Right forelimb (tissue), 1 donor: ENCODE measurements around the gene WNT7B.
A peak's percentile ranks its signal among the peaks of the same experiment; 100 is the strongest.

ENCODE experiments used
- DNase-seq: peaks from one replicate; pipeline ENCODE4 v3.0.0-alpha.2; 2018

WNT7B gene

DNA sequence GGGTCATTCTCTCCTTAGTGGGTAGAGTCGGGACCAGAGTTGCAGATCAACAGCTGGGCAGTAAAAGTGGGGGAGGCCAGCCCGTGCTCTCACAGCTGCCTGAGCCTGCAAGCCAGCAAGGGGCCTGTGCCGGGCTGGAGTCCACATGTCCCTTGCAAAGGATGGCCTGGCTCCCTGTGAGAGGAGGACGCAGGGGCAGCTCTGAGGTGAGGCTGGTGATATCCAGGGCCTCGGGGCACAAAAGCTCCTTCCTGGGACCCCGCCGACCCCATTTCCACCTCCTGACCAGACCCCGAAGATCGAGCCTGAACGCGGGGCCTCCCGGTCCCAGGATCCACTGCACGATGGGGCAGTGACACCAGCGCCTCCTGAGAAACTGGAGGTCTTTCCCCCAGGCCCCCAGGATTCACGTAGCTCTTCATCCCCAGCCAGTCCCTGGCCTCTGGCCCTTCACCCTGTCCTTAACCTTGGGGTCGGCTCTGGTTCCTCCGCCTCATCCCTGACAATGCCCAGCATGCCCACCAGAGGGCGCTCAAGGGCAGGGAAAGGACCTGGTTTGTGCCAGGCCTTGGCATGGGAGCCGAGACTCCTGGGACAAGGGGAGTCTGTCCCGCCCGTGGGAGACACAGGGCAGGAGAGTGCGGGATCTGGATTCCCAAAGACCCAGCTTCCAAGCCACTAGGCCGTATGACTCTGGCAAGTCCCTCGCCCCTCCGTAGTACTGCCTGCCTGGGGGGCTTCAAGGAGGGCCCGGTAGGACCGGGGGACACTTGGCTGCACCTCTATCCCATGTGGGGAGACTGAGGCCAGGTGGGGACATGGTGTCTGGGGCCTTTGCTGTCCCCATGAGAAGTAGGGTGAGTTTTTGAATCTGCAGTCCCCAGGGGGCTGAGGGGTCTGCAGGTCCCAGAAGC is 17.8 kb upstream of the WNT7B start:
- peak; percentile 90 for DNase-seq

- no peak for DNase-seq
Measured at GRCh38 chr22:45993841-45994240, 16.9 kb upstream of the WNT7B start.

DNA sequence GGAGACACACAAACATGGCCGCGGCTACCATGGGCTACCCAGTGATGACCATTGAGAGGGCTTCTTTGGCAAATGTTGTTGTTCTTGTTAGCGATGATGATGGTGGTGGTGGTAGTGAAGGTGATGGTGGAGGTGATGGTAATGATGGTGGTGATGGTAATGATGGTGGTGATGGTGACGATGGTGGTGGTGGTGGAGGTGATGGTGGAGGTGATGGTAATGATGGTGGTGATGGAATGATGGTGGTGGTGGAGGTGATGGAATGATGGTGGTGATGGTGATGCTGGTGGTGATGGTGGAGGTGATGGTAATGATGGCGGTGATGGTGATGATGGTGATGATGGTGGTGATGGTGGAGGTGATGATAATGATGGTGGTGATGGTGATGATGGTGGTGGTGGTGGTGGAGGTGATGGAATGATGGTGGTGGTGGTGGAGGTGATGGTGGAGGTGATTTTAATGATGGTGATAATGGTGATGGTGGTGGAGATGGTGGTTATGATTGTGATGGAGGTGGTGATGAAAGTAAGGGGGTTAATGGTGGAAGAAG is 16.3 kb upstream of the WNT7B start:
- DNase-seq, result no peak

DNA sequence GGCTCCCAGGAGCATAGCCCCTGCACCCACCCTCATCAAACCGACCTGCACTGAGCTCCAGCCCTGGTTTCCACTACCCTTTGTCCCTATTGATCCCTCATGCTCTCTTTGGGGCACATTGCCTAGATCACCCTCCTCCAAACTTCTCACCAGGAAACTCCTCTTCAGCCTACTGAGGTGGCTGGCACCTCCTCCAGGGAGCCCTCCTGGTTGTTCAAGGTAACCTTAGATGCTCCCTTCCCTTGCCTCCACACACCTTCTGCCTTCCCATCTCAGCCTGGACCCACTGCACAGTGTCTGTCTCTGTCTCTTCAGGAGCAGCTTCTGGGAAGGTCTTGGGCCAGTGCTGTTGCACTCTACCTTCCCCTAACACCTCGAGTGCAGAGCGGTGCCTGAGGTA is 15.8 kb upstream of the WNT7B start:
- DNase-seq, result no peak

DNA sequence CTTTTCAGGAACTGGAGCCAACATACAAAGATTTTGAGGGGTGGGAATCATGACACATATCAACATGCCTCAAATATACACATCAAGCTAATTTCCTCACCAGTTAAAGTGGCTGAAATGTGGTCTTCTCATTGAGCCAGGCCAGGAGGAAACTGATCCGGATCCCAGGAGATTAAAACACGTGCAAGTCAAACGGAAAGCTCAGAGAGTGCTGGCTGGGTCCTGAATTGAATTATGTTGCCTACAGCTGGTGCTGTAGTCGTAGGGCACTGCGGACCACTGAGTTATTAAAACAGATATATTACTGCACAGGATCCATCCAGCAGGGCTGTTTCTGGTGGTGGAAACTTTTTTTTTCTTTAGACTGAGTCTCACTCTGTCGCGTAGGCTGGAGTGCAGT is 14.1 kb upstream of the WNT7B start:
- DNase-seq, result no peak

DNA sequence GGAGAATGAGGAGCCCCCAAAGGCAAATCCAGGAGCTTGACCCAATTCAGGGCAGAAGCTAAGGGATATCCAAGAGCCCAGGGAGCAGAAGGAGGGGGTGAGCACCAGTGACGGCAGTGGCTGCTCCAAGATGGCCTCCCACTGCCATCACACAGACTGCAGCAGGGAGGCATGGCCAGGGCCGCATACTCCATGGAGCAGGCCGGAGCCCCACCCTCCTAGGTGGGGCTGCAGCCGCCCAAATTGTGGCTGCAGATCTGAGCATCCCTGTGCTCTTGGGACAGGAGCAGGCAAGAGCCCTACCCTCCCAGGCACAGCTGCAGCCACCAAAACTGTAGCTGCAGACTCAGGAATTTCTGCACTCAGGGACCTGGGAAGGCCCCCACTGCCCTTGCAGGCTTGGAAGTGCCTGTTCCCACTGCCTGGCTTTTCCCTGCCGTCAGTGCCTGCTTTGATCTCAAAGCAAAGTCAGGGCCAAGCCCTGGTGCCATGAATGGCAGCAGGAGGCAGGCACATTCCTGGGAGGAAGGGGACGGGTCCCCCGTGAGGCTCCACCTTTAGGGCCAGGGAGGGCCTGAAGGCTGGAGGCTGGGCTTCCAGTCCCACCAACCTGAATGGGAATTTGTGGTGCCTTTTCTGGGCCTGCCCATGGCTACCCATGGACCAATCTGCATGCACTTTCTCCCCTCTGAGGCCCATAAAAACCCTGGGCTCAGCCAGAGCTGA is 10.3 kb upstream of the WNT7B start:
- no peak for DNase-seq

DNA sequence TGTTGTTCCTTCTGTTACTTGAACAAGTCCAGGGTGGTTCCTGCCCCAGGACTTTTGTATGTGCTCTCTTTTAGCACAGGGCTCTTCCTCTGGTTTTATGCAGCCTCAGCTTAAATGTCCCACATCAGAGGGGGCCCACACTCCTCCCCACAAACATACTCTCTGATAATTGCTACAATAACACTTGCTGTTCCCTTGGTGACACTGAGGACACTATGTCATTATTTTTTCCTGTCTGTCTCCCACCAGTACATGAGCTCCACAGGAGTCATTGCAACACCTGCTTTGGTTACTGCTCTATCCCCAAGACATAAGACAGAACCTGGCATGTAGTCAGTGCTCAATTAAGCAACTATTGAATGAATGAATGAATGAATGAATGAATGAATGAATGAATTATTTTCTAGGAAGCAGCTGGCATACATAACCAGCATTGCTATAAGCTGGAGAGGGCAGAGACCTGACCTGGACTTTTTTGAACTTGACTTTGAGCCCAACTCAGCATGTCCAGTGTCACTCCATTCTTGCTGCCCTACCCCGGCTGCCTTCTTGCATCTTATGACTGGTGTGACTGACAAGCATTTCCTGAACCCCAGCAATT is 7.5 kb upstream of the WNT7B start:
- DNase-seq, result no peak

DNA sequence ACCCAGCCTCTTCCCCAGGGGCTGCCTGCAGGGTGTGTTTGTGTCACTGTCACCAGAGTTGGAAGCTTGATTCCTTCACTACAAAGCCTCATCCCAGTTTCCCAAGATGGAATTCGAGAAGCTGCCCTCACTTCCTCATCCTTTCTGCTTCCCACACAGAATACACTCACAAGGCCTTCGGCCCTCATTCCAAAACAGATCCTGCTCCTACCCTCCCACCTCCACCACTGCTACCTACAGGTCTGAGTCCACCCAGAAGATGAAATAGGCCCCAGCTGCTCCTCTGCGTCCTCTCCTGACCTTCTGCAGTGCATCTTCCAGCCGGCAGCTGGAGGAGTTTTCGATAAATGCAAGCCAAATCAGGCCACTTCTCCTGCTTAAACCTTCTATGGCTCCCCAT is 6.8 kb upstream of the WNT7B start:
- no peak for DNase-seq

DNA sequence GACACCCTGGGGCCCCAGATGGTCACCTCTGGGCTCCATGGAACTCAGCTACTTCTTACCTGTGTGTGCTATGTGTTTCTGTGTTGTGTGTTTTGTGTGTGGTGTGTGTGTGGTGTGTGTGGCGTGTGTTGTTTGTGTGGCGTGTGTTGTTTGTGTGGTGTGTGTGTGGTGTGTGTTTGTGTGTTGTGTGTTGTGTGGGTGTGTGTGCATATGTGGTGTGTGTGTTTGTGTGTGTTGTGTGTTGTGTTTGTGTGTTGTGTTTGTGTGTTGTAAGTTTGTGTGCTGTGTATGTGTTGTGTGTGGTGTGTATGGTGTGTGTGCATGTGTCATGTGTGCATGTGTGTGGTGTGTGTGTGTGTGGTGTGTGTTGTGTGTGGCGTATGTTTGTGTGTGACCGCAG is 3.8 kb upstream of the WNT7B start:
- no peak for DNase-seq

DNA sequence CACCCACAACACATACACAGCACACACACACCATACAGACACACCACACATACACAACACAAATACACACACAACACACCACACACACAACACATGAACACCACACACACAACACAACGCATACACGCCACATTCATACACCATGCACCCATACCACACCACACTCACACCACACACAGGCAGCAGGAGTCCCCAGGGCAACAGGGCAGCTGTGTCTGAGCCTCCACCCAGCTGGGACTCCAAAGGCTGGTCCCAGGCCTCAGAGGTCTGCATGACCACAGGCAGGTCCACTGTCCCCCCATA is 3.3 kb upstream of the WNT7B start:
- no peak for DNase-seq

DNA sequence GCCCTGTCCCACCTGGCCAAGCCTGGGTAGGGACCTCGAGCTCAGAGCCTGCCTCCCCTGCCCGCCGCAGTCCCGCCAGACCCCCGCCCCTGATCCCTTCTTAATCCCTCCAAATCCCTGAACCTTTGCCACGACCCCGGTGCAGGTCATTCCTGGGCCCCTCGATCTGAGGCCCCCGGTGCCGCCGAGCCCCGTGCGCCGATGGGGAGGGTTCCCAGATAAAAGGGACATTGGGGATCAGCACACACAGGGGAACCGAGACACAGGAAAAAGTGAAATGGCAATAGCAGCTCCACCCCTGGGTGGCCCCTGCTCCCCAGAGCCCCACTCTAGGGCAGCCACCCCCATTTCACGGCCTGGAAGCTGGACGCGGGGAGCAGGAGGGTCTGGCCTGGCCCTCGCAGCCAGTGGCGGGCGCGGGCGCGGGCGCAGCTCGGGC is 1.3 kb upstream of the WNT7B start:
- DNase-seq, result no peak

DNA sequence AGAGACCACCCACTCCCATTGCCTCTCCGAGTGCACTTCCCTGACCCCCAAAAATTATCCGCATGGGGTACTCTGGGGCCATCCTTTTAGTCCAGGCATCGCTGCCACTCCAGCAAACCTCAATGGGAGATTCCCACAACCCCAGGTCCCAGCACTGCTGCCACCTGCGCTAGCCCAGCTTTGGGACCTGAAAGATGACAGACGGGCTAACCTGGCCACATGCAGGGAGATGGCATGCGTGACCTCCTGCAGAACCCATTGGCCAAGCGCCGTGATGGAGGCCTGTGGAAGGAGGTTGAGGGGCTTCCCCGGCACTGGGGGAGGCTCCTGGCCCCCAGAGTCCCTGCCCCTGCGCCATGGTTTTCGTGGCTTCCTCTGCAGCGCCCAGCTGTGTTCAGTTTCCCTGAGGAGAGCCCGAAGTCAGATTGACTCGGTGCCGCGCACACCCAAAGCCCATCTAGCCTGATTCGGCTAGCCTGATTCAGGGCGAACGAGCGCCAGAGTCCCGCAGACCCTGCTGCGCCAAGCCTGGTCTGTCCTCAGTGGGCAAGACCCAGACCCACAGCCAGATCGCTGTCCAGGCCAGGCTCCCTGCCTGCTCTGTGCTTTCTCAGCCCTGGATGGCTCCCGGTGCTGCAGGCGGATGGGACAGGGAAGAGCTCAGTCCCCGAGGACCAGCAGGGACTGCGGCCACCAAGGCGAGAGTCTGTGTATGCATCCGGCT is 751 bp upstream of the WNT7B start:
- DNase-seq, result no peak

DNA sequence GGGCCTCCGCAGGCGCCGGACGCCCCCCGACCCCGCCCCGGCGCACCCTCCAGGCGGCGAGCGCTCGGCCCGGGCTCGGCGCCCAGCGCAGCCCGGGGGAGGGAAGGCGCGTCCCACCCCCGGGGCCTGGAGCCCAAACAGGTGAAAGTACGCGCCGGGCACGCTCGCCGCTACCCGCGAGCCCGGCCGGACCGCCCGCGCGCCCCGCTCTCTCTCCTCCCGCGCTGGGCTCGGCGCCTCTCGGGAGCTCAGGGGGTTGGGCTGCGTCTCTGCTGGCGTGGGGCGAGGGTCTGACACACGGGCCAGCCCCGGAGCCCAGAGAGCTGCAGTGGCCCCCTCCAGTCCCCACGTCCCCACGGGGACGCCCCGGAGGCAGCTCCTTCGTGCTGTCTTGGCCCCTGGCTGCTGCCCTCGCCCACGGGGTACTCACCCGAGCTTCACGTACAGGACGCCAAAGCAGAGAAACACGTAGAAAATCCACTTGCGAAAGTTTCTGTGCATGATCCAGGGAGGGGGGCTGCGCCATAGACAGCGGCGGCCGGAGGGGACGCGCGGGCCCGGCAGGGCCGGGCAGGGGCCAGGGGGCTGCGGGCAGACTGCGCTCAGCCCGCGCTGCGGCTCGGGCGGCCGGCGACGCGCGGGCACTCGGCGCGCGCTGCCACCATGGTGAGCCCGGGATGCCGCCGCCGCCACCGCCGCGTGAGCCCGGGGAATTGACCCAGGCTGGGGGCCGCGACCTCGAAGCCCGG is 534 bp downstream of the WNT7B start:
- no peak for DNase-seq

- DNase-seq, result no peak
Measured at GRCh38 chr22:45975164-45976161, 1.5 kb downstream of the WNT7B start.

DNA sequence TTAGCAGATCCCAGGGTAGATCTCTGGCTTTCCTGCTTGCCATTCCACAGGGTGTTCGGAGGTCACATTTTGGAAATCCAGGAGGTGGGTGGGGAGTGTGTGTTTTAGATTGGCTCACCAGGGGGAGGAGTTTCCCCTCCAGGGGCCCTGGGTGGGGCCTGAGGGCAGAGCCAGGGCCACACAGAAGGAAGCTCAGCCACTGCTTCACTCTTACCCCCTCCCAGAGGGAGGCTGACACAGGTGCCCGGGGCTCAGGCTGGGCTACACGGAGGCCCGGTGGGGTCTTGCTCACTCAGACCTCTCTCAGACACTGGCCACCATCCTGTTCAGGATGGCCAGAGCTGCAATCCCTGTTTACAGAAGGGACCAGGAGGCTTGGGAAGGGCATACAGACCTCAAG is 2.5 kb downstream of the WNT7B start:
- DNase-seq, result no peak

- no peak for DNase-seq
Measured at GRCh38 chr22:45972889-45973253, 4.1 kb downstream of the WNT7B start.

DNA sequence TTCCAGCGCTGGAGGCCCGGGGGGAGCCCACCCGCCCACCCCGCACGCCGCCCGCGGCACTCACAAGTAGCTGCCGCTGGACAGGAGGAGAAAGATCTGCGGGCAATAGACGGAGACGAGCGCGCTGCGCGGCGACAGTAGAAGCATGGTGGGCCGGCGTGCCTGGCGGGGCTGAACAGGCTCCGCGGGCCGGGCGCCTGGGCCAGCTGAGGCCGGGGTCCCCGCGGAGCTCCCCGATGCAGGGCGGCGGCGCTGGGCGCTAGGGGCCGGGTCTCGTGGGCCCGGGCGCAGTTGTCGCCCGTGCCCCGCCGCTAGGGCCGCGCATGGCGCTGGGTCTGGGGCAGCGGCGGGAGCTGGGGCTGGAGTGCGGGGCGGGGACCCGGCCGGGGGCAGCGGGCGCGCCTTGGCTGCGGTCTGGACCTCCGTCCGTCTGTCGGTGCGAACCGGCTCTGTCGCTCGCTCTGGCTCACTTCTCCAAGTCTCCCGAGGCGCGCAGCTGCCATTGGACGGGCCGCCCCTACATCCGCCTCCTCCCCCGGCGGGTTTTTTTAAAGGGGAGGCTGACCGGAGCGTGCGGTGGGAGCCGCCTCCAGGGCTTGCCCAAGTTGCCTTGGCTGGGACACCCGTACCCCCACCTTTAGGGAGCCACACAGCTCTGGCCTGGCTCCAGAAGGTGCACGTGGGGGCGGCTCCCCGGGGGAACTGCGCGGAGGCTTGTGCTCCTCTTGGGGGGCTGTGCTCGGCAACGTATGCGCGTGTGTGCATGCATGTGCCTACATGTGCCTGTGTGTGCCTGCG is 4.7 kb downstream of the WNT7B start:
- no peak for DNase-seq

DNA sequence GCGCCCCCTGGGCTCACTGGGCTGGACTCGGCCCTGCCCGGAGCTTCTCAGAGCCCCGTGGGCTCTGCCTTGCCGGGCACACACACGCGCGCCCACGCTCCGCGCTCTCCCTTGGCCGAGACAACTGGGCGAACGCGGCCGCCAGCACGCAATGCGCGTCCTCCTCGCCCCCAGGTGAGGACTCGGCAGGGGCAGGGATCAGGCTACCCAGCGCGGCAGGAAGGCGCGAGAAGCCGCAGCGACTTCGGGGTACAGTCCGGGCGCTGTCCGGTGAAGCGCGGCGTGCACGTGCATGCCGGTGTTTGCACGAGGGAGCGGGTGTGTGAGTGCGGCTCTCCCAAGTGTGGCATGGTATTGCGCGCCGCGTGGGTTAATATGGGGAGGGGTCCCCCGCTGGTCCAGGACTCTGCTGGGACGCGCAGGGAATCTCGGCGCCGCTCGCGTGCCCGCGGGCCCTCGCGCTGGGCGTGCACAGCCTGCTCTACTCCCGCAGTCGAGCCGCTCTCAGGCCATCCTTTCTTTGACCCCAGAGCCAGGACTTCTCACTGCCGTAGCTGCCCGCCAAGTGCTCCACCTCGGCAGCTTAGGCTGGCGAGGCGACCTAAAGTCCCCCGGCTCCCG is 5.4 kb downstream of the WNT7B start:
- no peak for DNase-seq

DNA sequence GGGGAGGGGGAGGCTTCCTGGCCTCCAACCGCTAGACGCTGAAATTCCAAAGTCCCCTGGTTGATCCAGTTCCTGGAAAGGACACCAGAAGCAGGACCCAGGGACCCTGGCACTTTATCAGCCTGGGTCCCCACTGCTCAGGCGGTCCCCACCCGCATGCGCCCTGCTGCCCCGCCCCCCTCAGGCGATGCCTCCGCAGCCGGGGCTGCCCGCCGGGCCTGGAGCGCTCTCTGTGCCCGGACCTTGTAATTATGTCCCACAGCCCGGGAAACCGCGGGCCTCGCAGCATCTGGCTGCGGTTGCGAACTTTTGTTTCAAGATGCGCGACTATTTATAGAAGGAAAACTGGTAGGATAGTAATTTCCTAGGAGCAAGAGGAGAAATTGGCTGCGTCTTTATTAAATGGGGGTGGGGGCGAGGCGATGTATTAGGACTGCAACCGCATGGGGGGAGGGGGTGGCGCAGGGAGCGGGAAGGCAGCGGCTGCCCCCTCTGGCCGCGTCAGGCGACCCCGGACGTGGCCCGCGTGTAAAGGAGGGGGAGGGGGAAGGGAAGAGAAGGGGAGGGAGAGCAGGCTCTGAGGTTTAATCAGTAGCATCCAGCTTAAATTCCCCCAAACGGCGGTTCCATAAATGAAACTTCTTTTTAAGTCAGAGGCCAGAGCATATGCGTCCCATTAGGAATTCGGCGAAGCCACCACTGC is 6.1 kb downstream of the WNT7B start:
- DNase-seq, result no peak
